Measurements from ENCODE around the gene LACTB. TPM values are rescaled to one million over a fixed set of nuclear protein-coding genes. Genes with fewer than 3 reads are reported as not detected.

The LACTB gene
- total and polyA plus RNA-seq, 10 of the 15 experiments (the other 5 are each of a cell fraction or from before 2014, with no cell fraction given), result 5.0 to 35.3 (median 16.6) TPM

DNA sequence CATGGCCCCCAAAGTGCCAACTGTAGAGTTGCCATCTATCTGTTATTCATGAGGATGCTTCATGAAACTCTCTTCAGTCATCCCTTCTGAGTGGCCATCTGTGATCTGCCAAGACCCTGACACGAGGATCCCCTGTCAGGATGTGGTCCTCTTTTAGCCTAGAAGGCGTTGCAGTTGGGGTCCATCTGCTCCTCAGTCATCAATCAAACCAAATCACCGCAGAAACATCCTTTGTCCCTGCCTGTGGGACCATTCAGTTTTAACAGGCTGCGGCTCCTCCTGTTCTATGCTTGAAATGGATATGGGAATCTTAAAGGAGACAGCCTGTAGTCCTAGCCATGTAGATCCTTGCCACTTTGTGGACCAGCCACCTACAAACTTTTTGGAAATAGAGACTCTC is 41.6 kb downstream of the LACTB start:
- POLR2A ChIA-PET, result no interaction called here
- SMC1A ChIA-PET (ENCODE audit: uncharacterized antibody, unreplicated experiment), result no interaction called here

More for the DNA sequence above, 41.6 kb downstream of the LACTB start:
- WGBS (ENCODE audit: insufficient coverage, insufficient replicate concordance, low lambda C conversion rate, missing lambda C conversion rate), result 84% methylated on average over 4 of the region's 4 CpGs
- peaks cover 10% of the 10 kb centered on the region for H3K4me1 ChIP-seq (ENCODE audit: control insufficient read depth, insufficient read depth, low read length)
- RAD21 ChIA-PET (ENCODE audit: unreplicated experiment), result no interaction called here
- in situ Hi-C loops (cut with MboI), result no loop called here
- intact Hi-C loops (cut with micrococcal nuclease; ENCODE audit: unreplicated experiment), result no loop called here
- H3K9me3 ChIP-seq (replicated peaks; ENCODE audit: control insufficient read depth, insufficient read depth, low read length), result no peaks in the 10 kb centered on the region
- ATAC-seq (no peak), FAIRE-seq (no peak), DNase-seq (ENCODE audit: low read depth, low spot score) (no peak)
- no peaks in the 10 kb centered on the region for H4K20me1 ChIP-seq (ENCODE audit: control insufficient read depth, insufficient read depth)
- no peak overlapping the region for H3K4me3 ChIP-seq
- H3K9ac ChIP-seq (ENCODE audit: control insufficient read depth, insufficient read depth, low read length), result no peak overlapping the region
- no peak overlapping the region for H2AFZ ChIP-seq (ENCODE audit: control insufficient read depth, low read depth, low read length)
- H3K27me3 ChIP-seq (replicated peaks in 1 of 2; ENCODE audit: control insufficient read depth in 2 of 2, insufficient read depth in 2 of 2, low read length in 1 of 2), result no peaks in the 10 kb centered on the region
- peaks cover 1% of the 10 kb centered on the region; the same call in 1 of the 2 replicates for H3K79me2 ChIP-seq (ENCODE audit: control insufficient read depth, insufficient read depth, low read length)
- no peak for TF ChIP-seq EGR1 (IDR thresholded peaks at IDR 0.05; ENCODE audit: borderline replicate concordance in 1 of 2, low read depth in 2 of 2, low read length in 2 of 2)
- no peak for TF ChIP-seq YBX1 (IDR thresholded peaks at IDR 0.05)
- no peak for TF ChIP-seq IRF3 (IDR thresholded peaks at IDR 0.05)
- TF ChIP-seq HCFC1 (IDR thresholded peaks at IDR 0.05; ENCODE audit: low read length), result no peak
- TF ChIP-seq BHLHE40 (IDR thresholded peaks at IDR 0.05; ENCODE audit: borderline replicate concordance in 1 of 2, low read depth in 2 of 2, low read length in 1 of 2), result no peak
- TF ChIP-seq TARDBP (IDR thresholded peaks at IDR 0.05; ENCODE audit: borderline replicate concordance), result no peak
- TF ChIP-seq SUPT20H (IDR thresholded peaks at IDR 0.05; ENCODE audit: borderline replicate concordance, control insufficient read depth, low read depth, low read length), result no peak
- no peak for TF ChIP-seq ZNF24 (IDR thresholded peaks at IDR 0.05)
- TF ChIP-seq, protein P1, sequence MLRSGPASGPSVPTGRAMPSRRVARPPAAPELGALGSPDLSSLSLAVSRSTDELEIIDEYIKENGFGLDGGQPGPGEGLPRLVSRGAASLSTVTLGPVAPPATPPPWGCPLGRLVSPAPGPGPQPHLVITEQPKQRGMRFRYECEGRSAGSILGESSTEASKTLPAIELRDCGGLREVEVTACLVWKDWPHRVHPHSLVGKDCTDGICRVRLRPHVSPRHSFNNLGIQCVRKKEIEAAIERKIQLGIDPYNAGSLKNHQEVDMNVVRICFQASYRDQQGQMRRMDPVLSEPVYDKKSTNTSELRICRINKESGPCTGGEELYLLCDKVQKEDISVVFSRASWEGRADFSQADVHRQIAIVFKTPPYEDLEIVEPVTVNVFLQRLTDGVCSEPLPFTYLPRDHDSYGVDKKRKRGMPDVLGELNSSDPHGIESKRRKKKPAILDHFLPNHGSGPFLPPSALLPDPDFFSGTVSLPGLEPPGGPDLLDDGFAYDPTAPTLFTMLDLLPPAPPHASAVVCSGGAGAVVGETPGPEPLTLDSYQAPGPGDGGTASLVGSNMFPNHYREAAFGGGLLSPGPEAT (IDR thresholded peaks at IDR 0.05; ENCODE audit: low read depth), result no peak
- TF ChIP-seq KDM1A (IDR thresholded peaks at IDR 0.05; ENCODE audit: borderline replicate concordance), result no peak
- TF ChIP-seq ZNF217 (IDR thresholded peaks at IDR 0.05), result no peak
- no peak for TF ChIP-seq FOS (IDR thresholded peaks at IDR 0.05; ENCODE audit: borderline replicate concordance, extremely low read depth, insufficient read length)
- TF ChIP-seq SPI1 (IDR thresholded peaks at IDR 0.05; ENCODE audit: borderline replicate concordance, insufficient read depth, low read depth, low read length), result no peak
- TF ChIP-seq MTA2 (IDR thresholded peaks at IDR 0.05; ENCODE audit: low read depth), result no peak
- TF ChIP-seq SIX5 (IDR thresholded peaks at IDR 0.05; ENCODE audit: low read depth, low read length, severe bottlenecking), result no peak
- no peak for TF ChIP-seq ZNF274 (IDR thresholded peaks at IDR 0.05; ENCODE audit: insufficient read depth, insufficient read length)
- no peak for TF ChIP-seq BMI1 (IDR thresholded peaks at IDR 0.05; ENCODE audit: borderline replicate concordance)
- TF ChIP-seq TCF7 (IDR thresholded peaks at IDR 0.05; ENCODE audit: borderline replicate concordance), result no peak
- TF ChIP-seq RBBP5 (conservative IDR thresholded peaks at IDR 0.05), result no peak
- CTCF ChIA-PET, result no interaction called here
- no TSS peak for BruUV-seq (replicated peaks)
- H3K4me2 ChIP-seq (ENCODE audit: control insufficient read depth, insufficient read depth), result no peak overlapping the region
- H3K27ac ChIP-seq (ENCODE audit: control insufficient read depth, insufficient read depth), result no peak overlapping the region
- H3K36me3 ChIP-seq (ENCODE audit: control insufficient read depth in 2 of 2, insufficient read depth in 2 of 2, low read length in 1 of 2), result no peaks in the 10 kb centered on the region
